Hematopoietic multipotent progenitor cell treated with erythropoietin and hydrocortisone succinate and interleukin-3 and kit ligand, for 17 days (in vitro differentiated cells): Measurements from ENCODE around the gene ATP10A.
"Not testable (repeated sequence)": the region's sequence is repeated elsewhere in the genome, so short reads cannot be mapped to it uniquely, and the experiment has no call there.

Experiments
- DNase-seq: peaks from one replicate; pipeline ENCODE4 v3.0.0-alpha.2; 2015; ENCODE audit warnings: low spot score

Gene ATP10A

GRCh38 chr15:25771736-25772135, 91.4 kb downstream of the ATP10A start:
- DNase-seq = not testable (repeated sequence)

DNA sequence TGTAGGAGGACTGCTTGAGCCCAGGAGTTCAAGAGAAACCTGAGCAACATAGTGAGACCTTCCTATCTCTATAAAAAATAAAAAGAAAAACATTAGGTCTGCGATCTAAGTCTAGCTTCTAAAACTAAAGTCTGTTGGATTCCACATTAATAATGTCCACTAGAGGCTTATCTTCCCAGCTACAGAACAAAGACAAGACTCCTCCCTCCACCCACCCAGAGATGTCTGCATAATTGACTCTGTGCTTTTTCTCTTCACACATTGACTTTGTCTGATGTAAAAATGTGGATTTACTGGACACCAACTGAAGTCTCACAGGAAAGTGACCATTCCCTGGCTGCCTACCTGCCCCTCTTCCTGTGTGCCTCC, 91.8 kb downstream of the ATP10A start:
- DNase-seq = no peak

DNA sequence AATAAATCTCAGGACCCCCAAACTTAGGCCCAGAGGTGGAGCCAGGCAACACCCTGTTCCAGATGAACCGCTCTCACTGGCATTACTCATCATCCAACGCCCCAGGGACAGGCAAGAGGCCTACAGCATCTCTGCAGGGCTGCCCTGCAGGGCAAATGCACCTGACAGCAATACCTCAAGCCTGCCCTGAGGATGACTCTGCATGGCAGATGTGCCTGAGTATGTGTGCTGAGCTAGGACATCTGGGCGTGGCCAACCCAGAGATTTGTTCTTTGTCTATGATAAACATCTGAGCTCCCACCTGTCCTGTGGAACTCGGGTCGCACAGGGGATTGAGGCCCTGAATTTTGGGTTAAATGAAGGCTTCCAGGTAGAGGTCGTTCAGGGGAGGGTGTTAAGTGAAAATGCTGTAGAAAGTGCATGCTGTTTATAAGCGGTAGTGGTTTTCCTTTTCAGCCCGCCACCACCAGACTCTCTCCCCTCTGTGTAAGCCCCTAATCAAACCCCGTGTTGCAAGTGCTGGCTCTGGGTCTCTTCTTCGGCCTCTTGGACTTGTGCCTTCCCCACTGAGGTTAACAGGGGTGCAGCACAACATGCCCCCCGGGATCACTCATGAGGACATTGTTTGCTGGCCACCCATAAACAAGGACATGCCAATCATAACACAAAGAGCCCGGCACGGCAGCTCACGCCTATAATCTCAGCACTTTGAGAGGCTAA, 92.3 kb downstream of the ATP10A start:
- no peak for DNase-seq

DNA sequence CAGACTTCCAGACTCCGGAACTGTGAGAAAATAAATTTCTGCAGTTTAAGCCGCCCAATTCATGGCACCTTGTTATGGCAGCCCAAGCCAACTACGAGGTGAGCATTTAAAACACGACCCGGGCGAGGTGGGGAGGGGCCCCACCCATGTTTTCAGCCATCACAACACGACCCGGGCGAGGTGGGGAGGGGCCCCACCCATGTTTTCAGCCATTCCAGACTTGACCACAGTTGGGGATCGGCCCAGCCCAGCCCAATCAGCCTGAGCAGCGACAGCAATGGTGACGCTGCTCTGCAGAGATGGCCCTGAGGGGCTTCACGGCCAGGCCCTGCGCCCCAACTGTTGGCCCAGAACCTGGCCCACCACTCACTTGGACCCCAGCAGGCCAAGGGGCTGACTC, 93.1 kb downstream of the ATP10A start:
- no peak for DNase-seq

DNA sequence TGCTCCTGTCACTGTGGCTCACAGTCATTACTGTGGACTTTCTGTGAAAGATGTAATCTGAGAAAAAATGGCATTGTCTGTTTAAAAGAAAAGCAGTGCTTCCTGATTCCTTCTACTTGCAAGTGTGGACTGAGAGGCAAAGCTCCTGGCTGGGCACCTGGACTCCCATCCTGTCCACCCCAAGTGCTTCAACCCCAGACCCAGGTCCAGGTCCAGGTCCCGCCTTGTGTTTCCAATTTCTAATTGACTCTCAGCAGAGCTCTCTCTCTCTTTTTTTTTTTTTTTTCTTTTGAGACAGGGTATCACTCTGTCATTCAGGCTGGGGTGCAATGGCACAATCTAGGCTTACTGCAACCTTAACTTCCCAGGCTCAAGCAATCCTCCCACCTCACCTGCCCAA, 94.9 kb downstream of the ATP10A start:
- DNase-seq = no peak

GRCh38 chr15:25767356-25768151, 95.6 kb downstream of the ATP10A start:
- no peak for DNase-seq

DNA sequence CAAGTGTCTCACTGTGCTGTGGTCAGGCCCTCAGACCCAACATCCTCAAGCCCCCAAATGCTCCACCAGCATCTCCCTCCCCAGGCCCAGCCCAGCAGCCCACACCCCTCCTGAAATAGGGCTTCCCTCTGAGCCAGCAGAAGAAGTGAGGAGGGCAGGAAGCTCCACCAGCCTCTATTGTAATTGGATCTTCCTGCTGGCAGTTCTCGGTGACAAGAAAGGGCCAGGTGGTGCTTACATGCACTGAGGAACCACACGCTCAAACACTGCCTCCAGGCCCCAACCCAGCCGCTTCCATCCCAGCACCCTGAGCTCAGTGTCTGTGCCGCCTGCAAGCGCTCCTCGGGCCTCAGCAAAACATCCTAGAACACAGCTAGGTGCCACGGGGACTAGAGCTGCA, 96.7 kb downstream of the ATP10A start:
- DNase-seq = no peak

DNA sequence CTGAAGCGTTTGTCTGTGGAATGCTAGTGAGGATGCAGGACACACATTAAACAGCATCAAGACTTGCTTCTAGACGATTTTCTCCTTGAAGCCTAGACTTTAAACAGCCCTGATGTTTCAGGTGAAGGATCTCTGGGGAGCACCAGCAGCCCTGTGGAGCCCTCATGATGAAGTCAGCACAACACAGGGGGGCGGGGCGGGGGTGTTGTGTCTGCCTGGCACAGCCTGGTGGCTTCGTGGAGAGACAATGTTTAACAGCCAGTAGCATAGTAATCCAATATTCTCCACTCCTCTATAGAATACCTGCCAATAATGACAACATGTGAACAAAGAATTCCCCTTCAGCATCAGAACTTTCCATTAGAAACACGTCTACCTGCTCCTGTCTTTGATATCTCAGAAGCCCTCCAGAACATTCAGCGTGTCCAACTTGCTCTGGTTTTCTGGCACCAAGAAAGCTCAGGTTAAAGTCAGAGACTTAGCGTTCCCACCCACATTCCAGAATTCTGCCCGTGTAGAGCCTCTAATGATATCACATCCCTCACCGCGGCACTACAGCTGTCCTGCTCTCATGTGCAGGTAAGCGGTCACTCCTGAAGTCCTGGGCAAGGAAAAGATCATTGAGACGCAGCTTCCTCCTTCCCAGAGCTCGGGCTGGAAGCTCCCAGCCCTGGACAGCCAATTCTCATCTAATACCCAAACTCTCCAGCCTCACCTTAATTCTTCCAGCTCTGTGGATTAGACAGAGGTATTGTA, 98.0 kb downstream of the ATP10A start:
- DNase-seq = no peak

DNA sequence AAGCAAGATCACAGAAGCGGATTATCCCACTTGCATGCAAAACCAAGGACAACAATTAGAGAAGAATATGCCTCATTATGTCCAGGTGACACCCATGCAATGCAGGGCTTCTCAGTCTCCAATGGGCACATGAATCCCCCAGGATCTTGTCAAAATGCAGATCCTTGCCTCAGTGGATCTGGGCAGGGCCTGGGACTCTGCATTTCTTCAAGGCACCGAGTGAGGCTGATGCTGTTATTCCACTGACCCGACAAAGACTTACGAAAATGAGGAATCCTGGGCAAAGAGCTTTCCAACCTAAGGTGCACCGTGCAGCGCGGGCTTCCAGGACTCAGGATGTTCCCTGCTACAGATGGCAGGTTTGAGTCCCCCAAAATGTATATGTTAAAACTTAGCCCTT, 99.2 kb downstream of the ATP10A start:
- no peak for DNase-seq

GRCh38 chr15:25763331-25763751, 99.8 kb downstream of the ATP10A start:
- DNase-seq = no peak

GRCh38 chr15:25761971-25762662, 101.0 kb downstream of the ATP10A start:
- DNase-seq = no peak

DNA sequence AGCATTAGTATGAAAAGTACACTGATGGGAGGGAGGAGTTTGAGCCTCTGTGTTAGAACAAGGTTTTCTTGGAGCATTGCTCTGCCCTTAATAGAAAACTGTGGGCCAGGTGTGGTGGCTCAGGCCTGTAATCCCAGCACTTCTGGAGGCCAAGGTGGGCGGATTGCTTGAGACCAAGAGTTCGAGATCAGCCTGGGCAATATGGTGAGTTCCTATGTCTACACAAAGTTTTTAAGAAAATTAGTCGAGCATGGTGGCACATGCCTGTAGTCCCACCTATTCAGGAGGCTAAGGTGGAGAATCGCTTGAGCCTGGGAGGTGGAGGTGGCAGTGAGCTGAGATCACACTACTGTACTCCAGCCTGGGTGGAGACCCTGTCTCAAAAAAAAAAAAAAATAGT, 103.7 kb downstream of the ATP10A start:
- no peak for DNase-seq

DNA sequence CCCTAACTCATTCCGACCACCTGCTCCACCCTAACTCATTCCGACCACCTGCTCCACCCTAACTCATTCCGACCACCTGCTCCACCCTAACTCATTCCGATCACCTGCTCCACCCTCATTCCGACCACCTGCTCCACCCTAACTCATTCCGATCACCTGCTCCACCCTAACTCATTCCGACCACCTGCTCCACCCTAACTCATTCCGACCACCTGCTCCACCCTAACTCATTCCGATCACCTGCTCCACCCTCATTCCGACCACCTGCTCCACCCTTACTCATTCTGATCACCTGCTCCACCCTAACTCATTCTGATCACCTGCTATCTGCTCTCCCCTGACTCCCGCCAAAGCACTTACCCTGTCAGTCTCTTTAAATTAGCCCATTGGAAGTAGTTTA, 104.5 kb downstream of the ATP10A start:
- DNase-seq = not testable (repeated sequence)

- DNase-seq = no peak
Observed at GRCh38 chr15:25743548-25744275, 119.4 kb downstream of the ATP10A start.

DNA sequence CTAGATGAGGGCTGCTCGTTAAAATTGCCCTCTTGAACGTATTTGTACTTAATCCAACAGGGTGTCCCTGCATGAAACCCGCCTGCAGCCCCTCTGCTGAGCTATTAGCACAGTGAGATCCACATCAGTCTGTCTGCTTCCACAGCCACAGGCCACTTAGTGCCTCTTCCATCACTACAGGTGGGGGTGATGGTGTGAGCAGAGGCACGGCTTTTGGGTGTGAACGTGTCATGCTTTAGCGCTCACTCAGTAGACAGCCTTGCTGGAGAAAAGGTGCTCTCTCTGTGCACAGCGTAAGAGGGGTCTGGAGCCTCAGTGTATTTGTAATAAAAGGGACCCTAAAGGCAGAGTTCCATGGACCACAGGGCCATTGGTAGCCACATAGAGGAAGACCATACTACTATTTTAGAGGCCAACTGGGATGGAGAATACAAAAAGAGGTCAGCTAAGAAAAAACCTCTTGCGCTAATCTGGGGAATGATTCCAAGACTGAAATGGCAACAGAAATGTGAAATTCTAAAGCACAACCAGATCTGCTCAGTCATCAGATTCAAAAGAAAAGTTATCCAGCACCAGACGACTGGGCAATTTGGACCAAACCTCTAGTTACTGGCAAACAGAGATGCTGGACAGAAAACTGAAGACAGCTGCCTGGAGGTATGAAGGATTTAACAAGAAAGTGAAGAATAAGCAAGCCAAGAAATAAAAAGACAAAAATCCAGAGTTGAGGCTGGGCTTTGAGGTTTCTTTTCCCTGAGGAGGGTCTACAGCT, 120.2 kb downstream of the ATP10A start:
- DNase-seq = no peak

GRCh38 chr15:25742041-25742730, 120.9 kb downstream of the ATP10A start:
- no peak for DNase-seq

GRCh38 chr15:25741256-25741580, 121.9 kb downstream of the ATP10A start:
- DNase-seq = no peak

DNA sequence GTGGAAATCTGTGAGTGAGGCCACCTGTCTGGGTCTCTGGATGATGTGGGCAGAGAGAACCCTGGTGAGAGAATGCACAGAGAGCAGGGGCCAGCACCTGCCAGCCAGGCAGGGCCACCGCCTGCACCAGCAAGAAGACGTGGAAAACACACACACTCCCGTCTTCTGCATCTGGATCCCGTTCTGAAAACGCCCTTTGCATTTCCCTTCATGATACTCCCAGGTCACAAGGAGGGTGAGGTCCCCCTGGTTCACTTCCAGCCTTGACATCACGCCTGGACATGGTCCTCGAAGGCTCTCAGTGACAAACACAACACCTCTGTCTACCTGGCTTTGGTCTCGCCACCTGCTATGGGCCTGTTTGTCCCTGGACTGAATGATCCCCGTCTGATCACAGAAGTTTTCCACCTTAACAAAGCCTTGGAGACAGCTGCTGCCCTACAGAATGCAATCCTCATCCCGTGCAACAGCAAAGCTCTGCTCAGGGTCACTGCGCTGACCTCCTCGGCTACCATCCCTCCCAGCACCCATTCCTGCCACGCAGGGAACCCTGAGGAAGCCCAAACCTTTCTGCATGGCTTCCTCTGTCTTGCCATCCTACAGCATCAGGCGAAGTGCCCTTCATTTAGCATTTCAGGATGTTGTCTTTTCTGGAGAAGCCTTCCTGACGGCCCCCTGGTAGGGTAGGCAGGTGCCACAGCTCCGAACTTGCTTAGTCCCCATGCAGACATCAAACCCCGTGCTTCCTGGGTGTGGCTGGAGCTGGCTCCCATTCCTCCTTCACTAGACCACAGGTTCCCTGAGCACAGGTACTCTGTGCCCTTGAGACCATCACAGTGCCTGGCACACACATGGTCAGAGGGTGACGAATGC, 122.5 kb downstream of the ATP10A start:
- DNase-seq = no peak

DNA sequence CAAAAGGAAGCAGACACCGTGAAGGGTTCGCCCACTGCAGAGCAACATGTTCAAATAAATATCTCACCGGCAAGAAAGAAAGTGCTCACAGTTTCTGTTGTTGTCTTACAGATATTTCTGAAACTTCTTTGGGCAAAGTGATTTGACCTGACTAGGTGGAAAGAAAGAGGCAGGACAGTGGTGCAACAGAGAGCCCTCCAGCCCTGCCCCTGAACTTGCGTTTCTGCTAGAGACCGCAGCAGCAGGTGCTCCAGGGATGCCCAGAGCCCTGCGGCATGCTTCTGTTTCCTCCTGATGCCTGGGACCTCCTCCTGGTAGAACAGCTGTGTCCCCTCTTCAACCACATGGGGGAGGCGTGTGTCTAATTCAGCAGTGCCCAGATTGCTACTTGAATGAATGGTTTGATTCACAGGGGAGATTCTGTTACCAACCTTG, 123.4 kb downstream of the ATP10A start:
- no peak for DNase-seq
